TTC549 (cell line): ENCODE data around the gene MMP17.

Source experiments
- FAIRE-seq: peaks from 2 replicates; lab custom pipeline; 2012; peaks lifted over from hg19 to GRCh38; lab: Jason Lieb, UNC

The MMP17 gene

GRCh38 chr12:131895640-131896079 is 67.5 kb downstream of the MMP17 start:
- no peak for FAIRE-seq

- no peak for FAIRE-seq
These were observed 68.1 kb downstream of the MMP17 start for GRCh38 chr12:131896080-131896810.

- no peak for FAIRE-seq
These were observed 68.6 kb downstream of the MMP17 start for GRCh38 chr12:131896811-131897270.

- FAIRE-seq = no peak
These were observed 69.1 kb downstream of the MMP17 start for GRCh38 chr12:131897276-131897675.

GRCh38 chr12:131897875-131898274 is 69.7 kb downstream of the MMP17 start:
- FAIRE-seq = no peak

- FAIRE-seq = no peak
These were observed 72.2 kb downstream of the MMP17 start for GRCh38 chr12:131900397-131900796.
